GM19463 (cell line): ENCODE results near the gene KEL.

Source experiments
- ATAC-seq: cut with Tn5 transposase; IDR thresholded peaks from one replicate; pipeline ENCODE4 v1.9.1; 2021; ENCODE audit warnings: mild to moderate bottlenecking, moderate library complexity; ENCODE audit not compliant: unreplicated experiment

The KEL gene

DNA sequence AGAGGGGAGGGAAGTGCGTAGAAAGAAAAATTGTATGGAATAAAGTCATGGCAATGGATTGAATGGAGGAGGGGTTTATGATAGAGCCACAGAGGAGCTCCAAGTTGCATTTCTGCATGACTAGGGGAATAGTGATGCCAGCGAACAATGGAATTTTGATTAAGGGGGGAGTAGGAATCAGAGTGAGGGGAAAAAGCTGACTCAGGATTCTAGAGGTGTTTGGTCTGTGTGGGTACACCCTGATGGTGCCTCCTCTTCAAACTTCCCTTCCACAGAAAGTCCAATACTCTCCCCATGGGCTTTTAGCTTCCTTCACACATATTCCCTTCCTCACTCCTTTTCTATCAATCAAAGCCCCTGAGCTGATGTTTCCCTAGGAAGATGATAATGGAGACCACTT lies 1.8 kb upstream of the KEL start:
- no peak for ATAC-seq

GRCh38 chr7:142962991-142963390 lies 828 bp upstream of the KEL start:
- ATAC-seq, result no peak

DNA sequence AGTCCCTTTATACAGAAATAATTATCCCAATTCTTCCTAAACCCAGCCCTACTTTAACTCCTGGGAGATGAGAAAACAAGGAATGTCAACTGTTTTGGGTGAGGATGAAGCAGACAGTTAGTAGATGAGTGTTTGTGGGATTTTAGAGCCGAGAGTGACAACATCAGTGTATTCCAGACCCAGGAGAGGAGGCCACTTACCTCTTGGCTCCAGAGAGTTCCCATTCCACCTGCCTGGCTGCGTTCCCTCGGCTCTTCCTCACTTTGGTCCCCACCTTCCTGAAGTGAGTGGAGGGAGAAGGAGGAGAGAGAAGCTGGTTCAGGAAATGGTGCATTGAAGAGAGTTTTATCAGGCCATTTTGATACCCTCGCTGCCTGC lies 579 bp downstream of the KEL start:
- ATAC-seq, result no peak

- ATAC-seq, result no peak
Measured at GRCh38 chr7:142960955-142961512, 1.1 kb downstream of the KEL start.

DNA sequence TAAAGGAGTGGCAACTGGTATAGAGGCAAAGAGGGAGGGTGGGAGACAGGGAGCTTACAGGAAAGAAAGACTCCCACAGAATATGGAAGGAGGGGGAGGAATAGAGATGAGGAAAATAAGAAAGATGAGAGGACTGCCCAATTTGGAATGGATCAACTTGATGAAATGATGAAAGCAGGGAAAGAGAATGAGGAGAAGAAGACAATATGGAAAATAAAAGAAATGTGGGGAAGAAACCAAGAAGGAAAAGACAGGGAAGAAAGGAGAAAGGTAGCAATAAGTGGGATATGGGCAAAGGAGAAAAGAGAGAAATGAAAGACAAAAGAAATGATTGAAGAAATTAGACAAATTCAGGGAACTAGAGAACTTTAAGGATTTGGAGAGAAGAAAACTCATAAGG lies 3.0 kb downstream of the KEL start:
- no peak for ATAC-seq

DNA sequence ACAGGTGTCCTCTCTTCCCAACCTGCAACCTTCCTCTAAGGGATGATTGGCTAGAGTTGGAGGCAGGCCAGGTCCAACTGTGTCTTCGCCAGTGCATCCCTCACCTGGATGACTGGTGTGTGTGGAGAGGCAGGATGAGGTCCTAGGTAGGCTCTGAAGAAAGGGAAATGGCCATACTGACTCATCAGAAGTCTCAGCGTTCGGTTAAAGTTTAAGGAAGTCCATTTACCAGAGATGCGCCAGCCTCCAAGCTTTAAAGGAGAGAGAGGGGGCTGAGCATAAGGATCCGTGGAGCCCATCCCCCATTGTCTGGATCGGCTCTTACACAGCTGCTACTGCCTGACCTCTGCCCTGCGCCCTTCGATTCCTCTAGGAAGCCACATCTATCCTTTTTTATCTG lies 4.4 kb downstream of the KEL start:
- ATAC-seq, result no peak

GRCh38 chr7:142956951-142957623 lies 5.1 kb downstream of the KEL start:
- ATAC-seq, result no peak

- no peak for ATAC-seq
Measured at GRCh38 chr7:142954680-142955268, 7.4 kb downstream of the KEL start.

- no peak for ATAC-seq
Measured at GRCh38 chr7:142950235-142950634, 11.9 kb downstream of the KEL start.

- no peak for ATAC-seq
Measured at GRCh38 chr7:142948603-142949002, 13.6 kb downstream of the KEL start.

DNA sequence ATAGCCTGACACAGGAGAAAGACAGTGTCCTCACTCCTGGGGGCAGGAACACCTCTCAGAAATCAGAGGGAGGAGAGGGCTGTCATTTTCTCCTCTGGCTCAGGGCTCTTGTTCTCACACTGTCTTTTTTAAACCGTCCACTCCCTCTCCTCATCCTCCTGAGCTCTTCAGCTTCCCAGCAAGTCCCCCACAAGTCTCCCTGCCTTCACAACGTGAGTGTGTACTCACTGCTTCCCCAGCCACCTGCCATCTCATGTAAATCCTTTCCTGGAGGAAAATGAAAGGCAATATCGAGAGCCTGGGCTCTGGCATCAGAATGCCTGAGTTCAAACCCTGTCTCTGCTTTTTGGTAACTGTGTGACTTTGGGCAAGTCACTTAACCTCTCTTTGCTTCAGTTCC lies 17.2 kb downstream of the KEL start:
- no peak for ATAC-seq

- no peak for ATAC-seq
Measured at GRCh38 chr7:142943706-142944268, 18.4 kb downstream of the KEL start.

DNA sequence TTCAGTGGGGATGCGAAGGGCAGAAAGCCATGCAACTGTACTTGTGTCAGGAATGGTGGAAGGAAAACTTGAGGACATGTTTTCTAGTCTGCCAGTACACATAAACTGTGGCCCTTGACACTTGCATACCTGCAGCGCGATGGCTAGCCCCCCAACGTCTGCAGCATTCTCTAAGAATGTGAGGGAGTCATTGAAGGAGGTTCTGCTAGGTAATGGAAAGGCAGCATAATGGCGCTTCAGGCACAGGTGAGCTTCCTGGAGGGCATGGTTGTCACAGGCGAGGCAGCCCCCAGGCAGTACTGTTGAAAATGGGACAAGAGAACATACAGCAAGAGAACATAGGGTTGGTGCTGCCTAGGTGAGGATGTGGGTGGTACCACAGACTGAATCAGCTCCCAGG lies 19.4 kb downstream of the KEL start:
- no peak for ATAC-seq

GRCh38 chr7:142941541-142941940 lies 20.6 kb downstream of the KEL start:
- ATAC-seq, result no peak

GRCh38 chr7:142940966-142941535 lies 21.1 kb downstream of the KEL start:
- no peak for ATAC-seq

- ATAC-seq, result no peak
Measured at GRCh38 chr7:142939226-142939910, 22.8 kb downstream of the KEL start, which contains the start of gene LLCFC1. TSS of gene LLCFC1 (plus strand) at chr7:142939484. CDS start at chr7:142939622, 138 bp downstream.

GRCh38 chr7:142938611-142939010 lies 23.6 kb downstream of the KEL start:
- no peak for ATAC-seq

- ATAC-seq, result no peak
Measured at GRCh38 chr7:142935941-142936565, 26.1 kb downstream of the KEL start.

DNA sequence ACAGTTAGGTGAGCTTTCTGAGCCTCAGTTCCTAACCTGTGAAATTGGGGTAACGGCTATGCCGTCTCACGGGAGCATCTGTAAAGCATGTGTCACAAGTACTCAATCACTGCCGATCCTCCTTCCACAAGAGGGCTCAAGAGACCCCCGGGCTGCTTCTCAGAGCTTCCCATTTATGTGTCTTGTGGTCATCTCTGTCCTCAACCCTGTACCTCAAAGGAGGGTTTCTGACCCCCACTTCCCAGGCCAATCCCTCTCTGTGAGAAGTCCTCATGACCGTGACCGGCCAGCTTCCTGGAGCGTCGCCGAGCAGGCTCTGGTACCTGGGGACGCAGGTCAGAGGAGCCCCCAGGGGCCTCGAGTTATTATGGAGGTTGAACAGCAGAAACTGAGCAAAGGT lies 28.1 kb downstream of the KEL start:
- no peak for ATAC-seq

- ATAC-seq, result no peak
Measured at GRCh38 chr7:142933624-142934023, 28.5 kb downstream of the KEL start, which contains the start of gene TRPV5. TSS of gene TRPV5 (minus strand) at chr7:142933746. CDS start at chr7:142933459, 287 bp downstream.

GRCh38 chr7:142933092-142933475 lies 29.1 kb downstream of the KEL start:
- no peak for ATAC-seq
